GM11168 (cell line): ENCODE measurements around the gene COX17.

ENCODE experiments used
- in situ Hi-C: fragments of 300-500 bp; cut with MboI; formaldehyde crosslinking; loops from one replicate; pipeline ENCODE4 v1.12.0; 2022; ENCODE audit warnings: low sequenced_read_pairs; ENCODE audit not compliant: unreplicated experiment

The COX17 gene

DNA sequence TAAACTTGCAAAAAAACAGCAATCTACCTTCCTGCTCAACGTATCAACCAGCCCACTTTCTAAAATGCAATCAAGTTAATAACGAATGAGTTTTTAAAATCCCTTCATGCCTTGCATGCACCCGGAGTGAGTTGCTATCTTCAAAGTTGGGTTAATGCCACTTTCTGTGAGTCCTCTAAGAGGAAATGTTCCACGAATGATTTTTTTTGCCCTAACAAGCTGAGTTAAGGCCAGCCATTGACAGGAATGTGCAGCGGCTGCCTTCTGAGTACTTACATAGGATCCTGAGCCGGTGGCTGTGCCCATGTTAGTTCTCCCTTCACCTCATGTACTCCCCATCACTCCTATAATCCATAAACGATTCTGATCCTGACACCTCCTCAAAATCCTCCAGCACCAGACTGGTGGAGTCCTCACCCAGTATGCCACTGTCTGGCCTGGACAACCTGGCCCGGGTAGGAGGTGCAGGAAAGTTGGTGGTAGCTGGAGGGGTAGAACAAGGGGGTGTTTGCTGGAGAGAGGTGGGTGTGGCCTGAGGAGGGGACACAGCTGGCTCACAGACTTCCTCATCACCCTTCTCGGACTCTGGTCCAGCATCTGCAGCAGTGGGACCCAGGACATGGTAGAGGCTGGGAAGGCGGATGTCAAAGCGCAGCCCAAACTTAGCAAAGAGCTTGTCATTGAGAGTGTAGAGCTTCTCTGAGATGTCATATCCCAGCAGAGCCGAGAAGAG lies 29.2 kb downstream of the COX17 start:
- in situ Hi-C loops = no loop called here

- in situ Hi-C loops = no loop called here
Observed at GRCh38 chr3:119647171-119647570, 30.0 kb downstream of the COX17 start.

DNA sequence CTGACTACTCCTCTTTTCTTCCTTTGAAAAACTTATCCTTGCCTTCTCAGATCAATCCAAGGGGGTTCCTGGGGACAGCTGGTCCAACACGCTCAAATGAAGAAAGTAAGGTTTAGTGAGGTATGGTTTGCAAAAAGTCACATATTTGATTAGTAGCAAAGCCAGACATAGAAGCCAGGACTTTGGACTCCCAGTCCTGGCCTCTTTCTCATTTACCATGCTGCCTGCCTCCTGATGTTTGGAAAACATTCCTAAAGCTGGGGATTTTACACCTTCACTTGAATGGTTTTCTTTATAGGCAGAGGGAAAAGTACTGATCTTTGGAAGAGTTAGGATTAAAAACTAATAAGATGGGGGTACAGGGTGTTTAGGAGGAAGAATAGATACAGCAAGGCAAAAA lies 31.4 kb downstream of the COX17 start:
- in situ Hi-C loops = no loop called here

GRCh38 chr3:119644481-119644880 lies 32.7 kb downstream of the COX17 start:
- in situ Hi-C loops = no loop called here

GRCh38 chr3:119643528-119643927 lies 33.7 kb downstream of the COX17 start:
- in situ Hi-C loops = no loop called here

- in situ Hi-C loops = no loop called here
Observed at GRCh38 chr3:119642746-119643473, 34.3 kb downstream of the COX17 start.

- in situ Hi-C loops = no loop called here
Observed at GRCh38 chr3:119641416-119641815, 35.8 kb downstream of the COX17 start.

- in situ Hi-C loops = no loop called here
Observed at GRCh38 chr3:119639494-119640350, 37.5 kb downstream of the COX17 start.

- in situ Hi-C loops = no loop called here
Observed at GRCh38 chr3:119637679-119638477, 39.3 kb downstream of the COX17 start.

DNA sequence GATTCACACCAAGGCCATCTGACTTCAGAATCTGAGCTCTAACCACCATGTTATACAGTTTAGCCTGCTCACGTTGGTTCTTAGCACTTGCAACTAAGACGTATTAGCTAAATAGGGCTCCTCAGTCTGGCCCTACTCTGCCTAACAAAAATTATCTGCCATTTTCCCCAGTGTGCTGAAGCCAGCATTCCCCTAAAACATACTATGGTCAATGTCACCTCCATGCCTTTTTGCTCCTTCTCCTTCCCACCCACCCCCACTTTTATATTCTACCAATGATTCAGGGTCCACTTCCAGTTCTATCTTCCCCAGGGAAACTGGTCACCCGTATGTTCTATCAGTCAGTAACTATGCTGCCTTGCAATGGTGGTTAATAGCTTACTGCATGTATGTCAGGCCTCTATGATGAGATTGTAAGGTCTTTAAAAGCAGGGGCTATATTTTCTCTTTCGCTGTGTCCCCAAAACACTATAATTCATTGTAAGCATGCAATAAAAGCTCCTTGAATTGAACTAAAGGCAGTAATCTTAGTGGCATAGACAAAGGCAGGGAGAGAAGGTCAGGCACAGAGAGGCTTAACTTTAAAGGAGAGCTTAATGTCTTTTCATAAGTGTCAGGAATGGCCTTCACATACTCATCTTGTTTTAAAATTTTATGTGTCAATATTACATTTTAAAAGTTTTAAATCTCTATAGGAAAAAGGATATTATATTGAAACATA lies 40.2 kb downstream of the COX17 start:
- in situ Hi-C loops = no loop called here

DNA sequence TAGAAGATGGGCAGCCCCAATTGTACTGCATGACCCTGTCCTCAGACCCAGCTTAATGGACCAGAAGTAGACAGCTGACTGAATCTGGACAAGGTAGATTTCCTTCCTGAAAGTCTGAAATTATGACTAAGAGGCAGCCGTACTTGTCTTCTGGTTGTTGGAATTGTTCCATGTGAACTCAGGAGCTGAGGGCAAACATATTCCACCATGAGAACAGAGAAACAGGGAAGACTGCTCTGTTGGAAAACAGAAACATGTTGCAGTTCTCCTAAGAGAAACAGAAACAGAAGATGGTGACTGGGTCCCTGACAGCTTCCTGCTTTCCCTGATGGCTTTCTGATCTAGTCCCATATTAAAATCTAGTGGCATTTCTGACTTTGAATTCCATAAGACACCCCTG lies 41.0 kb downstream of the COX17 start:
- in situ Hi-C loops = no loop called here

- in situ Hi-C loops = no loop called here
Observed at GRCh38 chr3:119635719-119636118, 41.5 kb downstream of the COX17 start.

- in situ Hi-C loops = no loop called here
Observed at GRCh38 chr3:119632829-119633228, 44.4 kb downstream of the COX17 start.

GRCh38 chr3:119632216-119632615 lies 45.0 kb downstream of the COX17 start:
- in situ Hi-C loops = no loop called here

DNA sequence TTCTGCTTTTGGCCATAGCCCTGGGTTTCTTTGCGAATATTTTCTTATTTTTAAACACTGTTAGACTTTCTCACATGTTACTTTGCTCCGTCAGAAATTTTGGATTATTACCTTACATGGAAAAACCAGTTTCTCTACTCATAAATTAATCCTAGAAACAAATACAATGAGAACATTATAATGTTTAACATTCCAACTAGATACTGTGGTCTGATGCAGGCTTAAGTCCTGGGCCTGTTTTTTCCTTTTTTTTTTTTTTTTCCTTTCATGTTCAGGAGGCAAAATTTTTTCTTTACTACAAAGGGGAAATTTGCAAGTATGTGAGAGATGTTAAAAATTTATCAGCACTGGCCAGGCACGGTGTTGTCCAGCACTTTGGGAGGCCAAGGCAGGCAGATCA lies 45.7 kb downstream of the COX17 start:
- in situ Hi-C loops = no loop called here

DNA sequence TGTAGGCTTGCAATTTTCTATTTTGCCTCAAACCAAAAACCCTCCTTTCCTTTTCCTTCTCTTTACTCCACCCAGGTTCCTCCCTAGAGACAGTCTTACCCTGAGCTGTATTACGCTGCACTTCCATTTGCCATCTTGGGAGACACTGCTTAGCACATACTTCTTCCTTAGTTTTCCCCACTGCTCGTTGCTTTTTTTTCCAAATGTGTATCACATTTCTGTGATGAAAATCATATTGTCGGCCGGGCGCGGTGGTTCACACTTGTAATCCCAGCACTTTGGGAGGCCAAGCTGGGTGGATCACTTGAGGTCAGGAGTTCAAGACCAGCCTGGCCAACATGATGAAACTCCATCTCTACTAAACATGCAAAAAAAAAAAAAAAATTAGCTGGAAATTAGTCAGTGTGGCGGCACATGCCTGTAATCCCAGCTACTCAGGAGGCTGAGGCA lies 46.3 kb downstream of the COX17 start:
- in situ Hi-C loops = no loop called here

- in situ Hi-C loops = no loop called here
Observed at GRCh38 chr3:119630128-119630879, 46.9 kb downstream of the COX17 start.

DNA sequence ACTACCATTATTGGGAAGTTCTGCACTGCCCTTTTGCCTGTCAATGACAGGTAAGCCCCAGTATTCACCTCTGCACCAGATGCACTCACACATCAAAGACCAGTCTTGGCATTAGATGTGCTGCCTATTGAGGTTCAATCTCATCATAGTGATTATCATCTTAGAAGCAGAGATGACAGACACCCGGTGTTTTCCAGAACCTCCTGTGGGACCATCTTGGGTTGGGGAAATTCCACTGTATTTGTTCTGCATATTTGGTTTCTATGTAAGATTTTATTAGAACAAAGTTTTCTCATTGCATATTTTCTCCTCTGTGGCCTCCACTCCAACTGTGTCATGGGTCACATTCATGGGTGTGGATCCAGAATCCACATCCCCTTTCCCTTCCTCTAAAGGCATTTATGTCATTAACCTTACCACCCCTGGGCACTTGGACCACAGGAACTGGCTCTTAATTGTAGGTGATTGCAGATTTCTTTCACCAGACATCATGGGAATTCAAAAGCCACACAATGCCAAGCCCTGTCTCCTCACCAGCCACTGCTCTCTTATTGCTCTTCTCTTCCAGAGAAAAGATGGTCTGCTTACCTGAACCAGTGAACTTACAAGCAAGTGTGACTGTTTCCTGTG lies 48.3 kb downstream of the COX17 start:
- in situ Hi-C loops = no loop called here
